NCI-H1436 treated with DMSO at 0.1 percent for 48 hours (cell line): ENCODE results near the gene NLGN4Y.

Source experiments
- DNase-seq: peaks from one replicate; lab custom pipeline; 2025; lab: John Stamatoyannopoulos, UW

Gene NLGN4Y

DNA sequence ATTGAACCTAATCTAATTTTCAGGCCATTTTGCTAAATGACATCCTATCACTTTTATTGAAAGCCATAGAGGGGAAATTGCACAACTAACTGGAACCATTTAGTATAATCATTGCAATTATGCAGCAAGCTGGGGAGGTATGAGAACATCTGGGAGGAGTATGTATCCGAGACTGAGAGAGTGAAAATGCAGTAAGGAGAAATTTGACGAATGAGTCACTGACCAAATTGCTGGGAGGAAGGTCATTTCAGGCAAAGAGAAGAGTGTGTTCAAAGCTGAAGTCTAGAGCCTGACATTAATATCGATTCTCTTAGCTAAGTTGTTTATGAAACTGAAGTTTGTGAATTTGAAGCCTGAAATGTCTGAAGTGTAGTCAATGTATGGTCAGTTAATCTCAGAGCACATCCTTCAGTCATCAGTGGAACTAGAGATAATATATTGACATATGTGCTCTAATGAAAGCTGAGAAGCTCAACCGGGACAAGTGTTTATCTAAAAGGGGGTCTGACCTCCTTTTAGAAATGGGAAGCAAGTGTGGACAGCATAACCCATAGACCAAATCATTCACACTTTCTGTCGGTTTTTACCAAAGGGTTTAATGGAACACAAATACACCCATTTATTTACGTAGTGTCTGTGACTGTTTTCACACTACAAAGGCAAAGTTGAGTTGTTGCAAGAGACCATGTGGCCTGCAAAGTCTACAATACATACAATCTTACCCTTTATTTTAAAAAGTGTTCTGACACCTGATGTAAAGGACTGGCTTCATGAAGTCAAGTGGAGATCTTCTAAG lies 120.0 kb downstream of the NLGN4Y start:
- no peak for DNase-seq

DNA sequence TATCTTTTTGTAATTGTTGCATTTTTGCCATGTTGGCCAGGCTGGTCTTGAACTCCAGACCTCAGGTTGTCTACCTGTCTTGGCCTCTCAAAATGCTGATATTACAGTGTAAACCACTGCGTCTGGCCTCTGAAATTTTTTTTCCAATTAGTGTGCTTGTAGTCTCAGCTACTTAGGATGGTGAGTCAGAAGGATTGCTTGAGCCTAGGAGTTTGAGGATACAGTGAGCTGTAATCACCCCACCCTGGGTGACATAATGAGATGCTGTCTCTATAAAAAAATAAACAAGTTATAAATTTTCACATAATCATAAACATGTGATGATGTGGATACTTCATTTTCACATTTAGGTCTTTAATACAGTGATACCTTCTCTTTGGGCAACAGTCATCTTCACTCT lies 154.9 kb downstream of the NLGN4Y start:
- DNase-seq = no peak

GRCh38 chrY:14694543-14694942 lies 170.2 kb downstream of the NLGN4Y start:
- no peak for DNase-seq

DNA sequence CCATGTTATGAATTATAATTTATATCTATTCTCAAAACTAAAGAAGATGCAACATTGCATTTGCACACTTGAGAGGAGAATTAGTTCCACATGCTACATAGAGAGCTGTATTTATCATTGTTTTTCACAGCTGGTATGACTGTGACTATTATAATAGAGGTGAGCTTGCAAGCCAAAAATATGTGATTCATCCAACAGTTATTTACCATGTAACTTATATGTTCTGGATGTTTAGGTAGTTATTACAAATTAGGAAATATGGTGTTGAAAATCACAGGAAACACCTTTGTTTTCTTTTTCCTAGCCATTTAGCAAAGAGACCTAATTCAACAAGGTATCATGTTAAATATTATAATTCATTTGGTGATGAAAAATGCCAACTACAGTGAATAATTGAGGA lies 183.8 kb downstream of the NLGN4Y start:
- no peak for DNase-seq

DNA sequence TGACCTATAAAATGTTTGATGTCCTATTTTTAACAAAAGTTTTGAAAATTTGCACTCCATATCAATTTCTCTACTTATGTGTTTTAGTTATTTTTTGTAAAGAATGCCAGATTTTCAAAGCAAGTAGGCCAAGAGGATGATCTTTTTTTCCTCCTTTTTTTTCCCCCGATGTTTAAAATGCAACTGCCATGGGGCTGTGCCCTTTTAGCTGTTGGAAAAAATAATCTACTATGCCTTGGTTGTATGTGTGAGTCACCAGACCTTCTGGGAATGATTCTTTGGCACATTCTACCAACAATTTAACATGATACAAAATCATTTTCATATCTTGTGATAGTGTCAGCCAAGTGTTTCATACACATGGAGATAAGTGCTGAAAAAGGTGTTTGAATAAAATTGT lies 217.3 kb downstream of the NLGN4Y start:
- no peak for DNase-seq

DNA sequence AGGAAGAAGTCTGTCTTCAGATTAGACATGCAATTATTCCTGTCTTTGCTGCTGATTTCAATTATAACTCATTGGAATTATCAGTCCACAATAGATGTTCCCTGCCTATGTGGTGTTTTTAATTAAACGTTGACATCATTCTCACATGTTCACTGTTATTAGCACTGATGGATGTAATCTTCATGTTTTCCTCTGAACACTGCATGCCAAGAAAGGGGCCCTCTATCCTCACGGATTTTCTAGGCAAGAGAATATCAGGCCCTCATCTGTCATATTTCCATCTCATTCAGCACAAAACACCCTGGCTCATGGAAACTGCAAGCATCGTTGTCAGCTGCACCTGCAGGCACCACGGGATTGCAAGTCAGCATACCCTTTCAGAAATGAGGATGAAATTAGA lies 224.0 kb downstream of the NLGN4Y start:
- DNase-seq = no peak

DNA sequence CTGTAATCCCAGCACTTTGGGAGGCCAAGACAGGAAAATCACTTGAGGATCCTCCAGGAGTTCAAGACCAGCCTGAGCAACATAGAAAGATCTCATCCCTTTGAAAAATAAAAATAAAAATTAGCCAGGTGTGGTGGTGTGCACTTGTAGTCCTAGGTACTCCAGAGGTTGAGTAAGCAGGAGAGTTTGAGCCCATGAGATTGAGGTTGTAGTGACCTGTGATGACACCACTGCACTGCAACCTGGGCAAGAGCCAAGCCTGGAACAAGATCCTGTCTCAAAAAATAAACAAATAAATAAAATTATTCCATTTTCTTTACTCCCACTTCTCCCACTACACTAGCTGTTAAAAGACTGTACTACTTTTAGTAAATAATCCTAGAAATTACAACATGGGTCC lies 231.2 kb downstream of the NLGN4Y start:
- DNase-seq = no peak

- no peak for DNase-seq
Observed at GRCh38 chrY:14762903-14763302, 238.6 kb downstream of the NLGN4Y start.

DNA sequence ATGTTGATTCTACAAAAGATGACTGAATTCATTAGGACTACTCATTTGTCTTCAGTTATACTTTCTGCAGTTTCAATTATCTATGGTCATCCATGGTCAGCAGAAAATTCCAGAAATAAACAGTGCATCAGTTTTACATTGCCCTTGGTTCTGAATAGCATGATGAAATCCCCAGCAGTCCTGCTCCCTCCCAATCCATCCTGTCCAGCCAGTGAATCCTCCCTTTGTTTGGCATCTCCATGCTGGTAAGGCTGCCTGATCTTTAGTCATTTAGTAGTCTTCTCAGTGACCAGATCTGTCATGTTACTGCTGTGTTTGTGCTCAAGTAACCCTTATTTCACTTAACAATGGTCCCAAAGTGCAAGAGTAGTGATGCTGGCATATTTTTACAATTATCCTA lies 239.3 kb downstream of the NLGN4Y start:
- no peak for DNase-seq

DNA sequence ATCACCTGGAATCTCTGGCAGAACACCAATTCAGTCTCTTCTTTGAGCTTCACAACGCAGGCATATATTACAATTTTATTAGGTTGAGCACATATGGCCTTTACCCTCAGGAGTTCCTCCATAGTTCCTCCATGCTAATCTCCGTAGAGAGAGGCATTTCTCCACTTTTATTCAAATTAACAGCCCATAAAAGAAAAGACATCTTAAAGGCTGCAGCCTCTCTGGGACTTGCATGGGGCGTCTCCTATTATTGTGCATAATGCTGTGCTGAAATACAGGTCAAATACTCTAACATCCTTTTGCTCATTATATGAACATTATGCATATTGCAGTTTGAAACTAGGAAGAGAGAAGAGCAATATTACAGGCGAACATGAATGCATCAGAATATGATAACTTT lies 253.9 kb downstream of the NLGN4Y start:
- no peak for DNase-seq

GRCh38 chrY:14793104-14793503 lies 268.8 kb downstream of the NLGN4Y start:
- no peak for DNase-seq

DNA sequence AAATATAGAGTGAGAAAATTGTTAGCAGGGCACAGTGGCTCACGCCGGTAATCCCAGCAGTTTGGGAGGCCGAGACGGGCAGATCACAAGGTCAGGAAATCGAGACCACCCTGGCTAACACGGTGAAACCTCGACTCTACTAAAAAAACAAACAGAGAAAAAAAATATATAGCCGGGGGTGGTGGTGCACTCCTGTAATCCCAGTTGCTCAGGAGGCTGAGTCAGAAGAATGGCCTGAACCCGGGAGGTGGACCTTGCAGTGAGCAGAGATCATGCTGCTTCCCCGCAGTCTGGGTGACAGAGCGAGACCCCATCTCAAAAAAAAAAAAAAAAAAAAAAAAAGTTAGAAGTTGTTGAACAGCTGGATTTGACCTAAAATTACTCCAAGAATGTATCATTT lies 269.3 kb downstream of the NLGN4Y start:
- no peak for DNase-seq

DNA sequence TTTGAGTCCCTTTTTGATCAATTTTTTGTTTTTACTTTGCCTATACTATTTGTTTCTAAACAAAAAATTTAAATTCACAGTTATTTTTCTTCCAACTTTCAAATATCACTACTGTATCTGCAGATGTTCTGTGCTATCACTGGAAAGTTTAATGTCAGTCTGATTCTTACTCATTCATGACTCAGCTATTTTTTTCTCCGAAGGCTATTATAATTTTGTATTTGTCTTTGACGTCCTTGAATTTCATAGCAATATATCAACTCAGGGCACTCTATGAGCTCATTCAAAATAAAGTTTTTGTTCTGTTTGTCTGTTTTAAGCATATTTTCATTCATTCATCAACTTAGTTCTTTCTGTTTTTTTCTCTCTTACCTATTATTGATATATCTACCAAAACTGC lies 273.7 kb downstream of the NLGN4Y start:
- DNase-seq = no peak

DNA sequence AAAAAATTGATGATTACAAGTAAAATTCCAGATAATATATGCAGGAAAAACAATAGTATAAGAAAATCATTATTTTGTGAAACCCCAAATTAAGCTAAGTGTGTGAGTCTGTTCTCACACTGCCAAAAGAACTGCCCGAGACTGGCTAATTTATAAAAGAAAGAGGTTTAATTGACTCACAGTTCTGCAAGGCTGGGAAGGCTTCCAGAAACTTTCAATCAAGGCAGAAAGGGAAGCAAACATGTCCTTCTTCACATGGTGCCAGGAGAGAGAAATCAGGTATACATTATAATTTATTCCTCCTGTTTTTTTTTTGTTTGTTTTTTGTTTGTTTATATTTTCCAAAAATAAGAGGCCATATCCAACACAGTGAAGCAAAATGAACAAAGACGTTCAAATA lies 276.8 kb downstream of the NLGN4Y start:
- no peak for DNase-seq

DNA sequence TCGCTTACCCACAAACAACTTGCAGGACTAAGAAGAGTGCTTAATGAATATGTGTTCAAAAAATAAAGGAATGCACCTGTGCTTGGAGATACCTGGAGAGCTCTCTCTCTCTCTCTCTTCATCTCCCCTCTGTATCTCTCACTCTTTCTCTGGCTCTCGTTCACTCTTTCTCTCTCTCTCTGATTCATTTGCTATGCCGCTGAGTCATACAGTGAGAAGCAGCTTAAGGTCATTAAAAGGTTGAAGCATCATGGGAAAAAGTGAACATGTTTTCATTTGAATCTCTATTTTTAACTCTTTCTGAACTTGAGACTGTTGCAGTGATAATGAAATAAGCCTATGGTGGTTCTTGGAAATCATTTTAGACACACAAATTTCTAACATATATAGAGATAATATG lies 277.8 kb downstream of the NLGN4Y start:
- DNase-seq = no peak

DNA sequence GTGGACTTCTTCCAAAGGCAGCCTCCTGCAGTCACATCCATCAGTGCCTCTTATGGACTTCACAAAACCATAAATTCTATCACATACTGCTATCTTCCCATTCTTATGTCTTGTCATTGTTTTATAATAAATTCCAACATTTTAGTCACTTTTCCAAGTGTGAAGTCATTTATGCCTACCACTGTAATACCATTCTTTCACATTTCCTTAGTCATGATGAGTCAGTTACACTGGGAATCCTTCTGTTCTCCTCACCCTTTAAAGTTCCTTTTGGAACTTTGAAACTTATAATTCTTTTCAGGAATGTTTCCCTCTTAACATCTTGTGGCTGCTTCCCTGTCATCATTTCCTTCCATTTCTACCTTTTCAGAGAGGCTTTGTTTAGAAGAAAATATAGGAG lies 279.7 kb downstream of the NLGN4Y start:
- DNase-seq = no peak

- no peak for DNase-seq
Observed at GRCh38 chrY:14818452-14818851, 294.1 kb downstream of the NLGN4Y start.

DNA sequence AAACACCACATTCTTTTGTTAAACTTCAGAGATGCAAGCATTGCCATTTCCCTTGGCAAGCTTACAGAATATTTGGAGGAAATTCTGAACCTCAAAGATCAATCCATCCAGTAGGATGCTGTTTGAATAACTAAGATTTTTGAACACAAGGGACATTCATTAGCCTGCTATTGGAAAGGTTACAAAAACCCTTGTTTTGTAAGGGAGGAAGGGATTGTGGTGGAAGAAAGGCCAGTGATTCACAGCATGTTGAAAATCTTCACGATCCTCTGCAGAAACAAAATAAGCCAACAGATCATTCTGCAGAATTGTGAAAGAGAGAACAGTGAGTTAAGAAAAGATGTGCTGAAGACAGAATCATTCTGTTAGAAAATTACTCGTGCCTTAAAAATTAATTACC lies 297.9 kb downstream of the NLGN4Y start:
- DNase-seq = no peak

- no peak for DNase-seq
Observed at GRCh38 chrY:14822906-14823305, 298.6 kb downstream of the NLGN4Y start.

GRCh38 chrY:14824583-14824982 lies 300.3 kb downstream of the NLGN4Y start:
- no peak for DNase-seq

- DNase-seq = no peak
Observed at GRCh38 chrY:14825728-14826127, 301.4 kb downstream of the NLGN4Y start.

- DNase-seq = no peak
Observed at GRCh38 chrY:14828531-14828930, 304.2 kb downstream of the NLGN4Y start.

DNA sequence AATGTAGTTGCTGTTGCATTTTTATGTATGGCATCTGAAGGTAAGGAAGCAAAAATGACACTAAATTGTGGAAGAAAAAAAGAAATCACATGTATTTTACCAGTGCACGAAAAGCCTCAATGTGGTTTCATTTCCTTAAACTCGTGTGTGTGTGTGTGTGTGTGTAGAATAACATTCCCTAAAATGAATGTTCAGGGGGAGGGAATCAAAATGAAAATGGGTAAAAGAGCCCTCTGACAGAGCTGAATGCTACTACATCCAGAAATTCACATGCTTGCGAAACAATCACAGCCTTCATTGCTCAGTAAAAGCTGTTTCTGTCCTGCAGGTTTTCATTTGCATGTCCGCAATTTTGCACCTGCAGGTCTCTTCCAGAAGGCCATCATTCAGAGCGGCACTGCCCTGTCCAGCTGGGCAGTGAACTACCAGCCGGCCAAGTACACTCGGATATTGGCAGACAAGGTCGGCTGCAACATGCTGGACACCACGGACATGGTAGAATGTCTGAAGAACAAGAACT lies 305.1 kb downstream of the NLGN4Y start:
- DNase-seq = no peak
